HTR-8/SVneo (cell line): ENCODE measurements around the gene HNRNPD.
"Not testable (repeated sequence)": the region's sequence is repeated elsewhere in the genome, so short reads cannot be mapped to it uniquely, and the experiment has no call there.

Experiments
- DNase-seq: peaks from one replicate; pipeline ENCODE4 v3.0.0; 2011; ENCODE audit warnings: low spot score, mixed read lengths; ENCODE audit not compliant: insufficient read length
- FAIRE-seq: peaks from 2 replicates; lab custom pipeline; 2011; peaks lifted over from hg19 to GRCh38; lab: Jason Lieb, UNC

HNRNPD gene

GRCh38 chr4:82303063-82303462 is 70.7 kb downstream of the HNRNPD start:
- FAIRE-seq, DNase-seq: not testable (repeated sequence)
